ENCODE data around the gene MAGOHB.

DNA sequence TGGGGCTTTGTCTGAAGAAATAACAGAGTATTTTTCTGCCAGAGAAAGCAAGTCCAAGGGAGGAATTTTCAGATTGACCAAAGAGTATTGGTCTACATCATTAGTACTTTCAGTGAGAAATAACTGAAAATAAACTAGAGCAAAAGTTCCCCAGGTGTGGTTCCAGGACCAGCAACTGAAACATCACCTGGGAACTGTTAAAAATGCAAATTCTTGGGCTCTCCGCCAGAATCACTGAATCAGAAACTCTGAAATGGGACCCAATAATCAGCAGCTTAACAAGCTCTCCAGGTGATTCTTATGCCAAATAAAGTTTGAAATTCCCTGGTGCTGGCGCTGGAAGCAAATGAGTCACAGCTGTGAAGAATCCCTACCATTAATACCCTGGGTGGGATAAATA lies 55.6 kb downstream of the MAGOHB start:
- no peak for TF ChIP-seq CTCF (conservative IDR thresholded peaks at IDR 0.05; ENCODE audit: low read depth, low read length)
- no peak for TF ChIP-seq EZH2 (IDR thresholded peaks at IDR 0.05; ENCODE audit: borderline replicate concordance, low read depth, low read length, poor library complexity, severe bottlenecking)
